Duodenal mucosa (tissue), 2 donors: Measurements from ENCODE around the gene GPX3.
A peak's percentile ranks its signal among the peaks of the same experiment; 100 is the strongest.

Experiments used
- H3K27ac ChIP-seq: one replicate; pipeline ENCODE4 v1.7.0; 2013; ENCODE audit warnings: low read depth, low read length
- H3K27me3 ChIP-seq, 2 donors: one replicate each; pipeline ENCODE4 v1.7.0; 2013; ENCODE audit warnings: low read length in 2 of 2, control low read depth in 1 of 2; ENCODE audit not compliant: insufficient read depth in 2 of 2, control insufficient read depth in 1 of 2
- H3K36me3 ChIP-seq, 2 donors: one replicate each; pipeline ENCODE4 v1.7.0; 2013; ENCODE audit warnings: low read length in 2 of 2, control low read depth in 1 of 2; ENCODE audit not compliant: insufficient read depth in 2 of 2, control insufficient read depth in 1 of 2
- H3K4me1 ChIP-seq, 2 donors: one replicate each; pipeline ENCODE4 v1.7.0; 2013; ENCODE audit warnings: low read length in 2 of 2, control low read depth in 1 of 2; ENCODE audit not compliant: insufficient read depth in 2 of 2, control insufficient read depth in 1 of 2
- H3K4me3 ChIP-seq, 2 donors: one replicate each; pipeline ENCODE4 v1.7.0; 2013; ENCODE audit warnings: low read length in 2 of 2, low read depth in 1 of 2
- H3K9ac ChIP-seq, 2 donors: one replicate each; pipeline ENCODE4 v1.7.0; 2013; ENCODE audit warnings: low read length in 2 of 2, low read depth in 1 of 2
- H3K9me3 ChIP-seq, 2 donors: one replicate each; pipeline ENCODE4 v1.7.0; 2013; ENCODE audit warnings: low read length in 2 of 2, control low read depth in 1 of 2; ENCODE audit not compliant: control insufficient read depth in 1 of 2

The GPX3 gene

GRCh38 chr5:151055336-151055735, 34.9 kb downstream of the GPX3 start:
- Histone ChIP-seq H3K4me1 (peaks cover 29 to 31% of the 10 kb centered on the region in 2 donors), H3K9ac (peak overlapping the region in 1 of 2 donors; percentile 29), H3K4me3 (no peak overlapping the region), H3K27ac (no peak overlapping the region), H3K9me3 (no peaks in the 10 kb centered on the region), H3K36me3 (peaks cover 53 to 74% of the 10 kb centered on the region in 2 donors), H3K27me3 (no peaks in the 10 kb centered on the region)

- Histone ChIP-seq H3K27ac (no peak overlapping the region), H3K4me3 (no peak overlapping the region), H3K27me3 (no peaks in the 10 kb centered on the region), H3K4me1 (peaks cover 32 to 39% of the 10 kb centered on the region in 2 donors), H3K9ac (no peak overlapping the region), H3K9me3 (no peaks in the 10 kb centered on the region), H3K36me3 (peaks cover 56 to 79% of the 10 kb centered on the region in 2 donors)
These were observed 36.3 kb downstream of the GPX3 start for GRCh38 chr5:151056379-151057325.

- peaks cover 31 to 40% of the 10 kb centered on the region in 2 donors for H3K4me1 ChIP-seq
- H3K4me3 ChIP-seq = no peak overlapping the region
- no peak overlapping the region for H3K9ac ChIP-seq
- H3K27me3 ChIP-seq = no peaks in the 10 kb centered on the region
- no peaks in the 10 kb centered on the region for H3K9me3 ChIP-seq
- peaks cover 67 to 90% of the 10 kb centered on the region in 2 donors for H3K36me3 ChIP-seq
- H3K27ac ChIP-seq = no peak overlapping the region
These were observed 37.9 kb downstream of the GPX3 start for GRCh38 chr5:151058301-151058700.

GRCh38 chr5:151058891-151059489, 38.6 kb downstream of the GPX3 start:
- no peaks in the 10 kb centered on the region for H3K27me3 ChIP-seq
- H3K9me3 ChIP-seq = no peaks in the 10 kb centered on the region
- peaks cover 60 to 87% of the 10 kb centered on the region in 2 donors for H3K36me3 ChIP-seq
- no peak overlapping the region for H3K9ac ChIP-seq
- H3K27ac ChIP-seq = no peak overlapping the region
- no peak overlapping the region for H3K4me3 ChIP-seq
- H3K4me1 ChIP-seq = peaks cover 38 to 45% of the 10 kb centered on the region in 2 donors

- Histone ChIP-seq H3K4me3 (no peak overlapping the region), H3K27ac (peak overlapping the region; percentile 11), H3K4me1 (peaks cover 43% of the 10 kb centered on the region in 2 donors), H3K9ac (peak overlapping the region in 1 of 2 donors; percentile 27), H3K27me3 (no peaks in the 10 kb centered on the region), H3K36me3 (peaks cover 55 to 84% of the 10 kb centered on the region in 2 donors), H3K9me3 (no peaks in the 10 kb centered on the region)
These were observed 40.4 kb downstream of the GPX3 start for GRCh38 chr5:151060742-151061141.

GRCh38 chr5:151062405-151063141, 42.2 kb downstream of the GPX3 start:
- H3K4me3 ChIP-seq = no peak overlapping the region
- H3K36me3 ChIP-seq = peaks cover 52 to 81% of the 10 kb centered on the region in 2 donors
- H3K4me1 ChIP-seq = peaks cover 53 to 57% of the 10 kb centered on the region in 2 donors
- H3K27ac ChIP-seq = no peak overlapping the region
- no peaks in the 10 kb centered on the region for H3K9me3 ChIP-seq
- no peaks in the 10 kb centered on the region for H3K27me3 ChIP-seq
- H3K9ac ChIP-seq = no peak overlapping the region

- H3K27me3 ChIP-seq = no peaks in the 10 kb centered on the region
- no peak overlapping the region for H3K9ac ChIP-seq
- peaks cover 60 to 65% of the 10 kb centered on the region in 2 donors for H3K4me1 ChIP-seq
- H3K36me3 ChIP-seq = peaks cover 49 to 79% of the 10 kb centered on the region in 2 donors
- no peak overlapping the region for H3K4me3 ChIP-seq
- H3K27ac ChIP-seq = peak overlapping the region; percentile 57
- no peaks in the 10 kb centered on the region for H3K9me3 ChIP-seq
These were observed 43.0 kb downstream of the GPX3 start for GRCh38 chr5:151063142-151063989.

- Histone ChIP-seq H3K9ac (no peak overlapping the region), H3K4me3 (no peak overlapping the region), H3K9me3 (no peaks in the 10 kb centered on the region), H3K36me3 (peaks cover 36 to 74% of the 10 kb centered on the region in 2 donors), H3K27me3 (no peaks in the 10 kb centered on the region), H3K4me1 (peaks cover 72 to 74% of the 10 kb centered on the region in 2 donors), H3K27ac (no peak overlapping the region)
These were observed 44.6 kb downstream of the GPX3 start for GRCh38 chr5:151064916-151065499.

- H3K27ac ChIP-seq = no peak overlapping the region
These were observed 45.2 kb downstream of the GPX3 start for GRCh38 chr5:151065609-151066008.

More at GRCh38 chr5:151065609-151066008, 45.2 kb downstream of the GPX3 start:
- peaks cover 66 to 74% of the 10 kb centered on the region in 2 donors for H3K4me1 ChIP-seq
- no peak overlapping the region for H3K4me3 ChIP-seq
- peaks cover 30 to 68% of the 10 kb centered on the region in 2 donors for H3K36me3 ChIP-seq
- H3K27me3 ChIP-seq = no peaks in the 10 kb centered on the region
- no peaks in the 10 kb centered on the region for H3K9me3 ChIP-seq
- H3K9ac ChIP-seq = no peak overlapping the region
